ENCODE measurements around the gene SIGLEC1. TPM values are rescaled to one million over a fixed set of nuclear protein-coding genes. Genes with fewer than 3 reads are reported as not detected.

Gene SIGLEC1
- total and polyA plus RNA-seq, 2 of the 4 experiments (the other 2 are of a cell fraction), result not detected

DNA sequence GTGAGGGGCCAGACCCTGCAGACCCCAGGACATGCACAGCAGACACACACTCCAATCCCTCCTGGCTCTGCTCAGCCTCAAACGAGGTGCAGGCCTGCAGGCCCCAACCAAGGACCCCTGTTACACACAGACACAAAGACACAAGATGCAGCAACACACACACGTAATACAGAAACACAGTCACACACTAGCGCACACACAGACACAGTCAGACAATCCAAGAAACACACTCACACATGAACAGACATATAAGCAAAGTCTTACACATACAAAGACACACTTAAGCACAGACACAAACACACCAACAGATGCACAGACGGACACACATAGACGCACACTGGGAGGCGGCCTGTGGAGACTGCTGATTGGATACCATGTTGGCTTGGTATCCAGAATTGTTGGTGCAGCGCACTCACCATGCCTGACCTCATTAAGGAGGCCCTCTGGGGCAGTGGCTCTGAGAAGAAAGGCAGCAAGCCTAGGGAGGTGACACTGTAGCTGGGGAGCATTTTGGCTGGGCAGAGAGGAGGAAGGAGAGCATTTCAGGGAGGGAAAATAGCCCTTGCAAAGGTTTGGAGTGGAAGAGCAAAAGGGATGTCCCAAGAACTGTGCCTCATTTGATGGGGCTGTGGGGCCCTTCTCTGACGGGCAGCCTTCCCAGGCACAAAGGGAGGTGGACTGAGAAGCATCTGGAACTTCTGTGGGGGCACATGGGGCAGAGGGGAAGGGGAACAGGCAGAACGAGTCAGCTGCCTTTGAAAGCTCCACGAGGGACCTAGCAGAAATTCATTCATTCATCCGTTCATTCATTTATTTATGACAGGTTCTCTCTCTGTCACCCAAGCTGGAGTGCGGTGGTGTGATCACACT is 18.6 kb upstream of the SIGLEC1 start:
- no peak overlapping the region for H3K4ac ChIP-seq (ENCODE audit: low read depth, low read length)
- no peak overlapping the region for H2BK120ac ChIP-seq (ENCODE audit: low read depth, low read length)
- H3K79me1 ChIP-seq (ENCODE audit: low read depth in 1 of 2, low read length in 2 of 2), result no peaks in the 10 kb centered on the region
- DNase-seq (no peak), ATAC-seq (ENCODE audit: low read depth) (no peak)
- no peaks in the 10 kb centered on the region for H3K36me3 ChIP-seq (ENCODE audit: control insufficient read depth, insufficient read depth, low read length)
- H3K4me3 ChIP-seq (ENCODE audit: insufficient read depth, low read depth, low read length), result no peak overlapping the region
- in situ Hi-C loops (cut with MboI; ENCODE audit: low sequenced_read_pairs) (no loop called here), dilution Hi-C loops (cut with HindIII; ENCODE audit: low sequenced_read_pairs, unreplicated experiment) (no loop called here), intact Hi-C loops (cut with micrococcal nuclease) (no loop called here)
- H3K14ac ChIP-seq (replicated peaks; ENCODE audit: low read depth, low read length), result no peak overlapping the region
- H3K18ac ChIP-seq (ENCODE audit: low read depth, low read length), result no peak overlapping the region
- peaks cover 73% of the 10 kb centered on the region for H3K27me3 ChIP-seq (ENCODE audit: control insufficient read depth, insufficient read depth, low read length)
- no peak overlapping the region for H4K5ac ChIP-seq (ENCODE audit: low read depth, low read length)
- H3K9me1 ChIP-seq (ENCODE audit: insufficient read depth, low read length), result peaks cover 2% of the 10 kb centered on the region; the same call in 1 of the 2 replicates
- no peak overlapping the region for H3K9ac ChIP-seq (ENCODE audit: low read depth, low read length)
- no peak overlapping the region for H3K27ac ChIP-seq (ENCODE audit: insufficient read depth, low read length)
- ChIA-PET POLR2A (ENCODE audit: unreplicated experiment) (no interaction called here), CTCF (no interaction called here)
- H4K91ac ChIP-seq (ENCODE audit: insufficient read depth, low read depth, low read length), result no peak overlapping the region
- H2AFZ ChIP-seq (replicated peaks; ENCODE audit: low read length, poor library complexity), result no peak overlapping the region
- no peak overlapping the region for H3K56ac ChIP-seq (ENCODE audit: extremely low read depth, insufficient read depth, low read length)
- no peaks in the 10 kb centered on the region for H3K4me1 ChIP-seq (ENCODE audit: control insufficient read depth, insufficient read depth, low read length)
- BruUV-seq (replicated peaks), result no TSS peak
- WGBS, 2 experiments (ENCODE audit: extremely low coverage in 2 of 2, insufficient read length in 1 of 2), result 87% methylated on average over 4 of the region's 12 CpGs; no CpG with 5 or more reads in 1 of the 2 experiments
- H2BK5ac ChIP-seq (ENCODE audit: low read depth, low read length, poor library complexity, severe bottlenecking), result no peak overlapping the region
- H4K20me1 ChIP-seq (ENCODE audit: insufficient read depth, low read length), result no peaks in the 10 kb centered on the region
- H2BK15ac ChIP-seq (ENCODE audit: low read depth, low read length), result no peak overlapping the region
- H2AK9ac ChIP-seq (replicated peaks; ENCODE audit: low read depth, low read length, poor library complexity), result no peak overlapping the region
- H3K9me3 ChIP-seq (ENCODE audit: control insufficient read depth, insufficient read depth, low read length), result no peaks in the 10 kb centered on the region
- no peak overlapping the region for H2BK20ac ChIP-seq (ENCODE audit: low read depth, low read length)
- no peak overlapping the region for H3K23ac ChIP-seq (ENCODE audit: low read depth, low read length)
- H4K8ac ChIP-seq (ENCODE audit: low read depth in 2 of 2, low read length in 2 of 2), result no peak overlapping the region
- no peak overlapping the region for H2AK5ac ChIP-seq (ENCODE audit: low read depth, low read length)
- H3K4me2 ChIP-seq (ENCODE audit: low read depth, low read length), result no peak overlapping the region
- TF ChIP-seq RAD21 (IDR thresholded peaks at IDR 0.05; ENCODE audit: low read length) (no peak), MXI1 (IDR thresholded peaks at IDR 0.05; ENCODE audit: borderline replicate concordance, low read depth, low read length) (no peak), POLR2A (IDR thresholded peaks at IDR 0.05; ENCODE audit: low read depth, low read length) (no peak), CHD1 (IDR thresholded peaks at IDR 0.05; ENCODE audit: low read depth, low read length) (no peak), CEBPB (IDR thresholded peaks at IDR 0.05; ENCODE audit: low read depth, low read length) (no peak), RCOR1 (IDR thresholded peaks at IDR 0.05; ENCODE audit: insufficient replicate concordance, low read length) (no peak), RFX5 (IDR thresholded peaks at IDR 0.05; ENCODE audit: low read depth, low read length) (no peak), MAZ (IDR thresholded peaks at IDR 0.05; ENCODE audit: borderline replicate concordance, low read depth, low read length) (no peak), FOS (IDR thresholded peaks at IDR 0.05; ENCODE audit: low read depth, low read length) (no peak), SMC3 (IDR thresholded peaks at IDR 0.05; ENCODE audit: low read depth, low read length) (no peak), NFE2L2 (IDR thresholded peaks at IDR 0.05; ENCODE audit: low read depth, low read length) (no peak), BHLHE40 (IDR thresholded peaks at IDR 0.05; ENCODE audit: low read depth, low read length) (no peak), MAFK (IDR thresholded peaks at IDR 0.05; ENCODE audit: low read depth, low read length) (no peak)
- TF ChIP-seq, protein P1, sequence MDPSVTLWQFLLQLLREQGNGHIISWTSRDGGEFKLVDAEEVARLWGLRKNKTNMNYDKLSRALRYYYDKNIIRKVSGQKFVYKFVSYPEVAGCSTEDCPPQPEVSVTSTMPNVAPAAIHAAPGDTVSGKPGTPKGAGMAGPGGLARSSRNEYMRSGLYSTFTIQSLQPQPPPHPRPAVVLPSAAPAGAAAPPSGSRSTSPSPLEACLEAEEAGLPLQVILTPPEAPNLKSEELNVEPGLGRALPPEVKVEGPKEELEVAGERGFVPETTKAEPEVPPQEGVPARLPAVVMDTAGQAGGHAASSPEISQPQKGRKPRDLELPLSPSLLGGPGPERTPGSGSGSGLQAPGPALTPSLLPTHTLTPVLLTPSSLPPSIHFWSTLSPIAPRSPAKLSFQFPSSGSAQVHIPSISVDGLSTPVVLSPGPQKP (IDR thresholded peaks at IDR 0.05; ENCODE audit: borderline replicate concordance, low read depth, low read length), result no peak
- TF ChIP-seq, protein P2, sequence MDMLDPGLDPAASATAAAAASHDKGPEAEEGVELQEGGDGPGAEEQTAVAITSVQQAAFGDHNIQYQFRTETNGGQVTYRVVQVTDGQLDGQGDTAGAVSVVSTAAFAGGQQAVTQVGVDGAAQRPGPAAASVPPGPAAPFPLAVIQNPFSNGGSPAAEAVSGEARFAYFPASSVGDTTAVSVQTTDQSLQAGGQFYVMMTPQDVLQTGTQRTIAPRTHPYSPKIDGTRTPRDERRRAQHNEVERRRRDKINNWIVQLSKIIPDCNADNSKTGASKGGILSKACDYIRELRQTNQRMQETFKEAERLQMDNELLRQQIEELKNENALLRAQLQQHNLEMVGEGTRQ (IDR thresholded peaks at IDR 0.05; ENCODE audit: low read depth, low read length), result no peak

Data from IMR-90 (cell line).